AG10803 (cell line): ENCODE results near the gene TNFRSF25.
"Not testable (repeated sequence)": the region's sequence is repeated elsewhere in the genome, so short reads cannot be mapped to it uniquely, and the experiment has no call there.

Experiments used
- DNase-seq: peaks from one replicate; pipeline ENCODE4 v3.0.0; 2010; ENCODE audit warnings: low read depth
- H3K4me3 ChIP-seq: 2 replicates; pipeline ENCODE4 v1.5.1; 2011; ENCODE audit warnings: mild to moderate bottlenecking, low read length, control low read depth
- CTCF ChIP-seq: conservative IDR thresholded peaks from 2 replicates; pipeline ENCODE4 v1.5.1; 2011; ENCODE audit warnings: mild to moderate bottlenecking, low read length, control low read depth, inconsistent platforms

The TNFRSF25 gene

GRCh38 chr1:6454856-6455751, 10.9 kb downstream of the TNFRSF25 start:
- H3K4me3 ChIP-seq = no peak overlapping the region

GRCh38 chr1:6453895-6454855, 11.8 kb downstream of the TNFRSF25 start:
- not testable (repeated sequence) for H3K4me3 ChIP-seq, DNase-seq

More at GRCh38 chr1:6454856-6455751, 10.9 kb downstream of the TNFRSF25 start:
- no peak for TF ChIP-seq CTCF
- peak; percentile 5 for DNase-seq

DNA sequence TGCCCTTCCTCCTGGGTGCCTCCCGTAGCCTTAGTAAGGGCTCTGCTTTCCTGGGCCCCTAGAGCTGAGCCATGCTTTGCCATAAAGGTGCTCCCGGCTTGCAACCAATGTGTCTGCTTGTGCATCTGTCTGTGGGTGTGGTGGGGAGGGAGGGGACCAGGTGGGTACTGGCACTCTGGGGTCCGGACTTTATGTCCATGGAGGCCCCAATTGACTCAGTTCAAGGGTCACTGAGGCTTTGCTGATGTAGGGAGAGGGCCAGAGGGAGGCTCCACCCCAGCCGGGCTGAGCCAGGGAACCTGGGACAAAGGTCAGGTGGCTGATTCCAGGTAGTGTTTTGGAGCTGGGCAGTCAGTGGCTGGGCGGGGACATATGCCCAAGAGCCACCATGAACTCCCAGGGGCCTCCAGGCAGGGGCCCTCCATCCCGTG, 15.0 kb downstream of the TNFRSF25 start:
- no peak overlapping the region for H3K4me3 ChIP-seq
- DNase-seq = no peak
- no peak for TF ChIP-seq CTCF

- not testable (repeated sequence) for DNase-seq, H3K4me3 ChIP-seq
Observed at GRCh38 chr1:6450486-6450885, 15.5 kb downstream of the TNFRSF25 start.

DNA sequence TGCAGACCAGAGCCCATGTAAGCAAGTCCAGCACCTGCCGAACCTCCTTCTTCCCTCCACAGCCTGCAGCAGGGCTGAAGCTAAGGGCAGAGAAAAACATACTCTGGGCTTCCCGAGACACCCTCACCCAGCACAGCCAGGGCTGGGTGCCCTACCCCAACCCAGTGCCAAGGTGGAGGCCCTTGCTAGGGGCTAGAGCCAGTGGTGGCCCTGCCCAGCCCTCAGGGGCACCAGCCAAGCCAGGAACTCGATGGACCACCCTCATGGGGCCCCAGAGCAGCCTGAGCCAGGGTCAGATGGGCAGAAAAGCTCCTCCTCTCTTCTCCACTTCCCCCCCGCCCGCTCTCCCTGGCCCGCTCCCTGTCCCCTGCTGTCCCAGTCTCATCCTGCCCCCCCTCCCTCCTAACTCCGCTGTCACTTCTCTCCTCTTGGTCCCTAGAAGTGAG, 15.9 kb downstream of the TNFRSF25 start:
- DNase-seq = no peak
- TF ChIP-seq CTCF = no peak
- H3K4me3 ChIP-seq = no peak overlapping the region

DNA sequence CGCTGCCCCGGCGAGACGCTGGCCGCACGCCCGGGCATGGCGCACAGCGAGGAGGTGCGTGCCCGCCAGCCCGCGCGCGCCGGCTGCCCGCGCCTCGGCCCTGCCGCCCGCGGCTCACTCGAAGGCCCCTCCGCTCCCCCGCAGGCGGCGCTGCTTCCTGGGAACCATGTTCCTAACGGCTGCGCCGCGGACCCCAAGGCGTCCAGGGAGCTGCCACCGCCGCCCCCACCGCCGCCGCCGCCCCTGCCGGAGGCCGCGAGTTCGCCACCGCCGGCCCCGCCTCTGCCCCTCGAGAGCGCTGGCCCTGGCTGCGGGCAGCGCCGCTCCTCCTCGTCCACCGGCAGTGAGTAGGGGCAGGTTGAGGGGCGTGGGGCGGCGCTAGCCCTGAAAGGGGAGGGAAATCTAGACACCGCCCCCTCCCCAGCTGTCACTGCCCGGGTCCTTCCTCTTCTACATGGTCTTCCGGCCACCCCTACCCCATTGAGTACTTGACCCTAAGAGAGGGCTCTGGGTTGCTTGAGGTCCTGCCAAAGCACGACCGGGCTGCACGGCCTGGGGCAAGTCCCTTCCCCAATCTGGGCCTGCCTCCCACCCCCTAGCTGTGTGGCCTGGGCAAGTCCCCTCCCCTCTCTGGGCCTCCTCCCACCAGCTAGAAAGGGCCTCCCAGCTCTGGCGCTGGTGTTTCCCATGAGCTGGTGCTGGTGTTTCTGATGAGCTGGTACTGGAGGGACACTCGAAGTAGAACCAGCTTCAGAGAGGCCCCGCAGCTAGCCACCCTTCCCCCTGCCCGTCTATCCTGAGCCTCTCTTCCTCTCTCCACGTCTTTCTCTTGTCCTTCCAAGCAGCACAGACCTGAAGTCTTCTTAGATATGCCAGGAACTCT, 17.0 kb downstream of the TNFRSF25 start:
- DNase-seq = no peak
- TF ChIP-seq CTCF = no peak
- no peak overlapping the region for H3K4me3 ChIP-seq

GRCh38 chr1:6447818-6448748, 17.9 kb downstream of the TNFRSF25 start:
- TF ChIP-seq CTCF = no peak
- DNase-seq = no peak
- no peak overlapping the region for H3K4me3 ChIP-seq
